ENCODE data around the gene IGDCC3.
A peak's percentile ranks its signal among the peaks of the same experiment; 100 is the strongest.
"Not testable (repeated sequence)": the region's sequence is repeated elsewhere in the genome, so short reads cannot be mapped to it uniquely, and the experiment has no call there.

IGDCC3 gene

GRCh38 chr15:65406424-65407000 lies 28.7 kb upstream of the IGDCC3 start:
- no peak for DNase-seq (ENCODE audit: extremely low read depth in 1 of 2, low read depth in 1 of 2)

GRCh38 chr15:65405791-65406423 lies 28.1 kb upstream of the IGDCC3 start:
- DNase-seq (ENCODE audit: extremely low read depth in 1 of 2, low read depth in 1 of 2), result no peak

GRCh38 chr15:65404186-65404872 lies 26.5 kb upstream of the IGDCC3 start:
- no peak for DNase-seq (ENCODE audit: extremely low read depth in 1 of 2, low read depth in 1 of 2)

- no peak for DNase-seq (ENCODE audit: extremely low read depth in 1 of 2, low read depth in 1 of 2)
Measured at GRCh38 chr15:65402961-65403360, 25.2 kb upstream of the IGDCC3 start.

GRCh38 chr15:65401611-65402240 lies 23.9 kb upstream of the IGDCC3 start:
- DNase-seq (ENCODE audit: extremely low read depth in 1 of 2, low read depth in 1 of 2), result no peak

GRCh38 chr15:65400760-65401610 lies 23.2 kb upstream of the IGDCC3 start:
- peak in 1 of 2 donors; percentile 18 for DNase-seq (ENCODE audit: extremely low read depth in 1 of 2, low read depth in 1 of 2)

GRCh38 chr15:65399997-65400396 lies 22.2 kb upstream of the IGDCC3 start:
- DNase-seq (ENCODE audit: extremely low read depth in 1 of 2, low read depth in 1 of 2), result no peak

- no peak for DNase-seq (ENCODE audit: extremely low read depth in 1 of 2, low read depth in 1 of 2)
Measured at GRCh38 chr15:65399001-65399706, 21.4 kb upstream of the IGDCC3 start.

- not testable (repeated sequence) for DNase-seq (ENCODE audit: extremely low read depth in 1 of 2, low read depth in 1 of 2)
Measured at GRCh38 chr15:65398486-65398885, 20.7 kb upstream of the IGDCC3 start.

- DNase-seq (ENCODE audit: extremely low read depth in 1 of 2, low read depth in 1 of 2), result no peak
Measured at GRCh38 chr15:65396965-65397317, 19.1 kb upstream of the IGDCC3 start.

- no peak for DNase-seq (ENCODE audit: extremely low read depth in 1 of 2, low read depth in 1 of 2)
Measured at GRCh38 chr15:65396283-65396964, 18.6 kb upstream of the IGDCC3 start.

GRCh38 chr15:65395567-65396202 lies 17.9 kb upstream of the IGDCC3 start:
- no peak for DNase-seq (ENCODE audit: extremely low read depth in 1 of 2, low read depth in 1 of 2)

GRCh38 chr15:65394936-65395335 lies 17.1 kb upstream of the IGDCC3 start:
- DNase-seq (ENCODE audit: extremely low read depth in 1 of 2, low read depth in 1 of 2), result no peak

GRCh38 chr15:65394280-65394789 lies 16.5 kb upstream of the IGDCC3 start:
- DNase-seq (ENCODE audit: extremely low read depth in 1 of 2, low read depth in 1 of 2), result no peak

- no peak for DNase-seq (ENCODE audit: extremely low read depth in 1 of 2, low read depth in 1 of 2)
Measured at GRCh38 chr15:65393557-65393956, 15.8 kb upstream of the IGDCC3 start.

GRCh38 chr15:65393091-65393490 lies 15.3 kb upstream of the IGDCC3 start:
- DNase-seq (ENCODE audit: extremely low read depth in 1 of 2, low read depth in 1 of 2), result no peak

- no peak for DNase-seq (ENCODE audit: extremely low read depth in 1 of 2, low read depth in 1 of 2)
Measured at GRCh38 chr15:65392368-65392767, 14.6 kb upstream of the IGDCC3 start.

- DNase-seq (ENCODE audit: extremely low read depth in 1 of 2, low read depth in 1 of 2), result no peak
Measured at GRCh38 chr15:65391732-65392131, 13.9 kb upstream of the IGDCC3 start.

- no peak for DNase-seq (ENCODE audit: extremely low read depth in 1 of 2, low read depth in 1 of 2)
Measured at GRCh38 chr15:65390447-65390846, 12.6 kb upstream of the IGDCC3 start.

All from stimulated activated CD8-positive, alpha-beta memory T cell treated with anti-CD3 and anti-CD28 coated beads, Interleukin-7, amount 100 ng/mL, for 48 hours (primary cell).